OCI-LY3 (cell line): ENCODE results near the gene LPCAT1.

Experiments used
- EZH2phosphoT487 ChIP-seq: fragments of 200-600 bp; shearing (Covaris generic); IDR thresholded peaks from 2 replicates; pipeline ENCODE4 v1.6.1; 2018; ENCODE audit warnings: antibody characterized with exemption, mixed run types, low read depth
- TF ChIP-seq, protein P1 (sequence below): fragments of 200-600, 300-600 bp; sonication (generic); IDR thresholded peaks from 2 replicates; pipeline ENCODE4 v1.5.1; 2014; ENCODE audit warnings: antibody characterized with exemption, low read length, low read depth

- TF ChIP-seq, protein P1, sequence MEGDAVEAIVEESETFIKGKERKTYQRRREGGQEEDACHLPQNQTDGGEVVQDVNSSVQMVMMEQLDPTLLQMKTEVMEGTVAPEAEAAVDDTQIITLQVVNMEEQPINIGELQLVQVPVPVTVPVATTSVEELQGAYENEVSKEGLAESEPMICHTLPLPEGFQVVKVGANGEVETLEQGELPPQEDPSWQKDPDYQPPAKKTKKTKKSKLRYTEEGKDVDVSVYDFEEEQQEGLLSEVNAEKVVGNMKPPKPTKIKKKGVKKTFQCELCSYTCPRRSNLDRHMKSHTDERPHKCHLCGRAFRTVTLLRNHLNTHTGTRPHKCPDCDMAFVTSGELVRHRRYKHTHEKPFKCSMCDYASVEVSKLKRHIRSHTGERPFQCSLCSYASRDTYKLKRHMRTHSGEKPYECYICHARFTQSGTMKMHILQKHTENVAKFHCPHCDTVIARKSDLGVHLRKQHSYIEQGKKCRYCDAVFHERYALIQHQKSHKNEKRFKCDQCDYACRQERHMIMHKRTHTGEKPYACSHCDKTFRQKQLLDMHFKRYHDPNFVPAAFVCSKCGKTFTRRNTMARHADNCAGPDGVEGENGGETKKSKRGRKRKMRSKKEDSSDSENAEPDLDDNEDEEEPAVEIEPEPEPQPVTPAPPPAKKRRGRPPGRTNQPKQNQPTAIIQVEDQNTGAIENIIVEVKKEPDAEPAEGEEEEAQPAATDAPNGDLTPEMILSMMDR: no peak
- TF ChIP-seq EZH2phosphoT487: no peak
Measured at GRCh38 chr5:1461396-1461795, 62.4 kb downstream of the LPCAT1 start.
